ENCODE results near the gene HBP1.
"Not testable (repeated sequence)": the region's sequence is repeated elsewhere in the genome, so short reads cannot be mapped to it uniquely, and the experiment has no call there.

The HBP1 gene

GRCh38 chr7:107244613-107245012 lies 75.8 kb downstream of the HBP1 start:
- Histone ChIP-seq H3K27ac (no peak overlapping the region), H3K36me3 (peaks cover 10 to 37% (median 18%) of the 10 kb centered on the region in 3 donors), H3K27me3 (no peaks in the 10 kb centered on the region), H3K4me1 (no peaks in the 10 kb centered on the region), H3K4me3 (no peak overlapping the region), H3K9me3 (no peaks in the 10 kb centered on the region)
- no peak for DNase-seq
- no peak for TF ChIP-seq CTCF (IDR thresholded peaks at IDR 0.05)
- intact Hi-C loops (cut with DNase I; ENCODE audit: low total_unique reads), result no loop called here

- H3K4me1 ChIP-seq; intact Hi-C loops (cut with DNase I; ENCODE audit: low total_unique reads); H3K27me3 ChIP-seq; DNase-seq; H3K4me3 ChIP-seq; H3K27ac ChIP-seq; H3K9me3 ChIP-seq: not testable (repeated sequence)
- peaks cover 10 to 37% (median 18%) of the 10 kb centered on the region in 3 donors for H3K36me3 ChIP-seq
These were observed 78.0 kb downstream of the HBP1 start for GRCh38 chr7:107246836-107247235.

- intact Hi-C loops (cut with DNase I; ENCODE audit: low total_unique reads), result no loop called here
- DNase-seq, result no peak
- H3K36me3 ChIP-seq, result peaks cover 10 to 35% (median 18%) of the 10 kb centered on the region in 3 donors
- peaks cover 0 to 3% (median 0%) of the 10 kb centered on the region in 4 donors for H3K4me1 ChIP-seq
- no peaks in the 10 kb centered on the region for H3K9me3 ChIP-seq
- no peak overlapping the region for H3K27ac ChIP-seq
- no peak overlapping the region for H3K4me3 ChIP-seq
- no peaks in the 10 kb centered on the region for H3K27me3 ChIP-seq
- TF ChIP-seq CTCF (IDR thresholded peaks at IDR 0.05), result no peak
These were observed 79.9 kb downstream of the HBP1 start for GRCh38 chr7:107248551-107249316.

- no peak overlapping the region for H3K27ac ChIP-seq
- TF ChIP-seq CTCF (IDR thresholded peaks at IDR 0.05), result no peak
These were observed 83.2 kb downstream of the HBP1 start for GRCh38 chr7:107251963-107252362.

More at GRCh38 chr7:107251963-107252362, 83.2 kb downstream of the HBP1 start:
- Histone ChIP-seq H3K4me3 (no peak overlapping the region), H3K36me3 (peaks cover 0 to 9% (median 8%) of the 10 kb centered on the region in 3 donors), H3K9me3 (no peaks in the 10 kb centered on the region), H3K27me3 (no peaks in the 10 kb centered on the region), H3K4me1 (peaks cover 0 to 5% (median 0%) of the 10 kb centered on the region in 4 donors)
- no peak for DNase-seq
- intact Hi-C loops (cut with DNase I; ENCODE audit: low total_unique reads), result no loop called here

All from tibial artery (tissue), 4 donors.